Lower lobe of right lung (tissue), 2 donors: ENCODE data around the gene MEX3A. TPM values are rescaled to one million over a fixed set of nuclear protein-coding genes. Genes with fewer than 3 reads are reported as not detected.
A peak's percentile ranks its signal among the peaks of the same experiment; 100 is the strongest.

Experiments
- ATAC-seq, 2 donors: fragments of 200-7000 bp; cut with Tn5 transposase; one replicate each; pipeline ENCODE4 v1.9.1; 2020 to 2022; ENCODE audit warnings: mild to moderate bottlenecking in 2 of 2, moderate library complexity in 2 of 2
- DNase-seq: peaks from one replicate; pipeline ENCODE4 v3.0.0-alpha.2; 2020
- H3K27ac ChIP-seq: fragments of 200-600 bp; one replicate; pipeline ENCODE4 v1.8.0; 2022
- H3K27me3 ChIP-seq: fragments of 200-600 bp; one replicate; pipeline ENCODE4 v1.8.0; 2022; ENCODE audit warnings: low read depth
- H3K36me3 ChIP-seq: fragments of 200-600 bp; one replicate; pipeline ENCODE4 v1.8.0; 2022; ENCODE audit warnings: mild to moderate bottlenecking
- H3K4me1 ChIP-seq: fragments of 200-600 bp; one replicate; pipeline ENCODE4 v1.8.0; 2022
- H3K4me3 ChIP-seq: fragments of 200-600 bp; one replicate; pipeline ENCODE4 v1.8.0; 2022; ENCODE audit warnings: mild to moderate bottlenecking
- H3K9me3 ChIP-seq: fragments of 200-600 bp; one replicate; pipeline ENCODE4 v1.8.0; 2022
- intact Hi-C: fragments of 100-400 bp; cut with DNase I; formaldehyde crosslinking; loops from one replicate; pipeline ENCODE4 v1.11.0; 2022
- total RNA-seq: library from RNA; stranded (reverse); fragmentation: NEBNext Ultra II Directional; extraction: Animal tissue kit (Norgen Biotek cat#: 25700); gene quantifications from one replicate; pipeline ENCODE4 v1.2.1, GENCODE V29; 2021
- TF ChIP-seq, protein P1 (sequence below): fragments of 200-600 bp; IDR thresholded peaks from one replicate; pipeline ENCODE4 v1.8.0; 2022; ENCODE audit warnings: antibody characterized with exemption, mild to moderate bottlenecking
- donor health status: DM: no; HTN: yes; CAD: no; lungs with severe emphysema.

MEX3A gene
- total RNA-seq, 1 donor from 2014 or later, result 0.74 TPM

DNA sequence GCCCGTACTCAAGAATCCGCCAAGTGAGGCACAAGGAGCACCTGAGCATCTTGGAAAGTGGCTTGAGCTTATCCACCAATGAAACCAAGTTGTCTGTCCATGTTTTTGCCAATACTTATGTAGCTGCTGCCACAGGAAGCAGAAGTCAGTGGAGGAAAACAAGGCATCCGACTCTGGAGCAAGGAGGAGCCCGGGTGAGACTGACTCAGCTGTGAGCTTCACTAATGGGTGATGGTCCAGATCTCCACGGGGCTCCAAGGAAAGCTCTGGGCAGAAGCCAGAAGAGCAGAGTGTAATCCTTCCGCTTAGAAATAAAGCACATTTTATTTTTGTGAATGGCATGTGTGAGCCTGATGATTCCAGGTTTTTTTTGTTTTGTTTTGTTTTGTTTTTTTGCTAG lies 49.3 kb downstream of the MEX3A start:
- Histone ChIP-seq H3K4me1 (peaks cover 4% of the 10 kb centered on the region), H3K36me3 (peaks cover 17% of the 10 kb centered on the region), H3K27ac (no peak overlapping the region), H3K4me3 (no peak overlapping the region), H3K9me3 (no peaks in the 10 kb centered on the region), H3K27me3 (no peaks in the 10 kb centered on the region)
- DNase-seq, result no peak
- intact Hi-C loops, result no loop called here
- TF ChIP-seq, protein P1, sequence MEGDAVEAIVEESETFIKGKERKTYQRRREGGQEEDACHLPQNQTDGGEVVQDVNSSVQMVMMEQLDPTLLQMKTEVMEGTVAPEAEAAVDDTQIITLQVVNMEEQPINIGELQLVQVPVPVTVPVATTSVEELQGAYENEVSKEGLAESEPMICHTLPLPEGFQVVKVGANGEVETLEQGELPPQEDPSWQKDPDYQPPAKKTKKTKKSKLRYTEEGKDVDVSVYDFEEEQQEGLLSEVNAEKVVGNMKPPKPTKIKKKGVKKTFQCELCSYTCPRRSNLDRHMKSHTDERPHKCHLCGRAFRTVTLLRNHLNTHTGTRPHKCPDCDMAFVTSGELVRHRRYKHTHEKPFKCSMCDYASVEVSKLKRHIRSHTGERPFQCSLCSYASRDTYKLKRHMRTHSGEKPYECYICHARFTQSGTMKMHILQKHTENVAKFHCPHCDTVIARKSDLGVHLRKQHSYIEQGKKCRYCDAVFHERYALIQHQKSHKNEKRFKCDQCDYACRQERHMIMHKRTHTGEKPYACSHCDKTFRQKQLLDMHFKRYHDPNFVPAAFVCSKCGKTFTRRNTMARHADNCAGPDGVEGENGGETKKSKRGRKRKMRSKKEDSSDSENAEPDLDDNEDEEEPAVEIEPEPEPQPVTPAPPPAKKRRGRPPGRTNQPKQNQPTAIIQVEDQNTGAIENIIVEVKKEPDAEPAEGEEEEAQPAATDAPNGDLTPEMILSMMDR, result no peak
- ATAC-seq, result no peak

GRCh38 chr1:156026588-156026987 lies 55.7 kb downstream of the MEX3A start:
- no peaks in the 10 kb centered on the region for H3K9me3 ChIP-seq
- no peak for ATAC-seq
- H3K27ac ChIP-seq, result no peak overlapping the region
- no peaks in the 10 kb centered on the region for H3K4me1 ChIP-seq
- intact Hi-C loops, result no loop called here
- no peaks in the 10 kb centered on the region for H3K36me3 ChIP-seq
- no peak for DNase-seq
- H3K27me3 ChIP-seq, result no peaks in the 10 kb centered on the region
- H3K4me3 ChIP-seq, result no peak overlapping the region
- TF ChIP-seq, protein P1, result no peak

- Histone ChIP-seq H3K4me3 (no peak overlapping the region), H3K27me3 (no peaks in the 10 kb centered on the region), H3K9me3 (no peaks in the 10 kb centered on the region), H3K4me1 (peaks cover 3% of the 10 kb centered on the region), H3K27ac (no peak overlapping the region), H3K36me3 (no peaks in the 10 kb centered on the region)
- ATAC-seq, result peak; percentile 85 to 90
- DNase-seq, result peak; percentile 65
- intact Hi-C loops, result no loop called here
- TF ChIP-seq, protein P1, result peak; percentile 60
Observed at GRCh38 chr1:156025876-156026275, 56.4 kb downstream of the MEX3A start.

DNA sequence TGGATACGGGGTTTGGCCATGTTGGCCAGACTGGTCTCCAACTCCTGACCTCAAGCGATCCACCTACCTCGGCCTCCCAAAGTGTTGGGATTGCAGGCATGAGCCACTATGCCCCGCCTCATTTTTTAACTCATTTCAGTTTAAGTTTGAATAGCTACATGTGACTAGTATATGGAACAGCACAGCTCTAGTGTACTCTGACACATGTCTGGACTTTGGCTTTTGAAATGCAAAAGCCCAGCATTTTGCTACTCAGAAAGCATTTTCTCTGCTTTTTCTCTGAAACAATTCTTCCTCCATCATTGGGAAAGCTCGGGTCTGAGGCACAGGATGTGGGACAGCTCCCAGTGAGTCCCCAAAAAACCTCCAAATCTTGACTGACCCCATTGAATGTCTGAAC lies 57.5 kb downstream of the MEX3A start:
- H3K4me3 ChIP-seq, result no peak overlapping the region
- H3K36me3 ChIP-seq, result no peaks in the 10 kb centered on the region
- no peaks in the 10 kb centered on the region for H3K27me3 ChIP-seq
- TF ChIP-seq, protein P1, result no peak
- ATAC-seq, result no peak
- intact Hi-C loops, result no loop called here
- H3K27ac ChIP-seq, result no peak overlapping the region
- H3K9me3 ChIP-seq, result no peaks in the 10 kb centered on the region
- peaks cover 9% of the 10 kb centered on the region for H3K4me1 ChIP-seq
- no peak for DNase-seq

Other genes starting within 250 kb of the MEX3A start
- gene GON4L, start 225.3 kb downstream of the MEX3A start, total RNA-seq, result 46.9 TPM
- gene SYT11, start 222.9 kb downstream of the MEX3A start, total RNA-seq, result 9.6 TPM
- gene RIT1, start 171.1 kb downstream of the MEX3A start, total RNA-seq, result 56.4 TPM
- 42.8 TPM for gene KHDC4, start 148.1 kb downstream of the MEX3A start, total RNA-seq
- gene RXFP4, start 140.8 kb downstream of the MEX3A start, total RNA-seq, result not detected
- gene ARHGEF2, start 103.9 kb downstream of the MEX3A start, total RNA-seq, result 252 TPM
- gene SSR2, start 61.5 kb downstream of the MEX3A start, total RNA-seq, result 207 TPM
- 32.5 TPM for gene UBQLN4, start 28.7 kb downstream of the MEX3A start, total RNA-seq
- gene LAMTOR2, start 27.7 kb downstream of the MEX3A start, total RNA-seq, result 66.5 TPM
- gene RAB25, start 21.3 kb downstream of the MEX3A start, total RNA-seq, result 58.0 TPM
- 235 TPM for gene LMNA, start 32.2 kb upstream of the MEX3A start, total RNA-seq
- 28.9 TPM for gene SEMA4A, start 71.1 kb upstream of the MEX3A start, total RNA-seq
- gene SLC25A44, start 111.6 kb upstream of the MEX3A start, total RNA-seq, result 17.7 TPM
- gene PMF1, start 130.5 kb upstream of the MEX3A start, total RNA-seq, result 45.3 TPM
- 4.8 TPM for gene BGLAP, start 159.7 kb upstream of the MEX3A start, total RNA-seq
- gene PAQR6, start 165.6 kb upstream of the MEX3A start, total RNA-seq, result 2.3 TPM
- gene SMG5, start 200.4 kb upstream of the MEX3A start, total RNA-seq, result 68.9 TPM
- gene TMEM79, start 201.9 kb upstream of the MEX3A start, total RNA-seq, result 4.8 TPM
- 53.7 TPM for gene GLMP, start 213.2 kb upstream of the MEX3A start, total RNA-seq
- gene VHLL, start 216.8 kb upstream of the MEX3A start, total RNA-seq, result not detected